HG03139 (cell line): Measurements from ENCODE around the gene C1orf159.
"Not testable (repeated sequence)": the region's sequence is repeated elsewhere in the genome, so short reads cannot be mapped to it uniquely, and the experiment has no call there.

Experiments used
- ATAC-seq: cut with Tn5 transposase; IDR thresholded peaks from one replicate; pipeline ENCODE4 v1.9.1; 2021; ENCODE audit not compliant: unreplicated experiment

Gene C1orf159

GRCh38 chr1:1115786-1116700 is at the start of gene C1orf159:
TSS of gene C1orf159 (minus strand) at chr1:1116089. CDS start at chr1:1091543, 24,546 bp downstream.
- peak; percentile 93 for ATAC-seq

GRCh38 chr1:1165485-1165884 is 49.6 kb upstream of the C1orf159 start:
- no peak for ATAC-seq

- no peak for ATAC-seq
Observed at GRCh38 chr1:1164701-1165451, 49.0 kb upstream of the C1orf159 start.

GRCh38 chr1:1164361-1164700 is 48.4 kb upstream of the C1orf159 start:
- no peak for ATAC-seq

GRCh38 chr1:1163538-1164070 is 47.7 kb upstream of the C1orf159 start:
- ATAC-seq, result no peak

GRCh38 chr1:1162597-1163537 is 47.0 kb upstream of the C1orf159 start:
- ATAC-seq, result no peak

- no peak for ATAC-seq
Observed at GRCh38 chr1:1161683-1162079, 45.8 kb upstream of the C1orf159 start.

GRCh38 chr1:1161078-1161682 is 45.3 kb upstream of the C1orf159 start:
- no peak for ATAC-seq

GRCh38 chr1:1160281-1160930 is 44.5 kb upstream of the C1orf159 start:
- ATAC-seq, result no peak

GRCh38 chr1:1157914-1158710 is 42.2 kb upstream of the C1orf159 start:
- ATAC-seq, result no peak

- ATAC-seq, result no peak
Observed at GRCh38 chr1:1157426-1157913, 41.6 kb upstream of the C1orf159 start.

- no peak for ATAC-seq
Observed at GRCh38 chr1:1157033-1157365, 41.1 kb upstream of the C1orf159 start.

GRCh38 chr1:1156140-1157032 is 40.5 kb upstream of the C1orf159 start:
- ATAC-seq, result no peak

GRCh38 chr1:1155258-1155657 is 39.4 kb upstream of the C1orf159 start:
- ATAC-seq, result no peak

GRCh38 chr1:1153874-1154273 is 38.0 kb upstream of the C1orf159 start:
- no peak for ATAC-seq

GRCh38 chr1:1153215-1153614 is 37.3 kb upstream of the C1orf159 start:
- ATAC-seq, result not testable (repeated sequence)

GRCh38 chr1:1152431-1152830 is 36.5 kb upstream of the C1orf159 start:
- not testable (repeated sequence) for ATAC-seq

GRCh38 chr1:1151306-1151705 is 35.4 kb upstream of the C1orf159 start:
- no peak for ATAC-seq
